ENCODE measurements around the gene GAST. TPM values are rescaled to one million over a fixed set of nuclear protein-coding genes. Genes with fewer than 3 reads are reported as not detected.

The GAST gene
- total and polyA plus RNA-seq, 9 of the 15 experiments (the other 6 are each of a cell fraction or from before 2014, with no cell fraction given): not detected

GRCh38 chr17:41678907-41679739, 33.0 kb upstream of the GAST start (continued):
- TF ChIP-seq ATF2 (CRISPR knock-in tag; IDR thresholded peaks at IDR 0.05): no peak
- 0 out of 2 replicates have a peak, but pooled peaks have one; percentile 22 for TF ChIP-seq SMAD4 (CRISPR knock-in tag; conservative IDR thresholded peaks at IDR 0.05)
- peak in 1 of 2 experiments; percentile 81; a peak in 2 of 4 replicates for TF ChIP-seq HDAC1 (IDR thresholded peaks at IDR 0.05)
- TF ChIP-seq TAF15 (IDR thresholded peaks at IDR 0.05; ENCODE audit: low read depth, low read length): no peak
- no peak for TF ChIP-seq MXI1 (IDR thresholded peaks at IDR 0.05; ENCODE audit: low read depth, low read length)
- TF ChIP-seq ZNF197 (CRISPR knock-in tag; IDR thresholded peaks at IDR 0.05; ENCODE audit: low read depth): no peak
- TF ChIP-seq ID3 (CRISPR knock-in tag; IDR thresholded peaks at IDR 0.05): no peak
- no peak for TF ChIP-seq ID3 (tag; IDR thresholded peaks at IDR 0.05)
- peak; percentile 38 for TF ChIP-seq HMGN3 (IDR thresholded peaks at IDR 0.05; ENCODE audit: borderline replicate concordance, extremely low read depth, insufficient read length, low read depth, low read length)
- TF ChIP-seq ZNF134 (CRISPR knock-in tag; conservative IDR thresholded peaks at IDR 0.05): no peak
- 0 out of 2 replicates have a peak, but pooled peaks have one; percentile 19 for TF ChIP-seq CREB1 (IDR thresholded peaks at IDR 0.05)
- 0 out of 2 replicates have a peak, but pooled peaks have one; percentile 13 for TF ChIP-seq CREB1 (CRISPR knock-in tag; IDR thresholded peaks at IDR 0.05)
- TF ChIP-seq CUX1 (CRISPR knock-in tag; IDR thresholded peaks at IDR 0.05): peak; percentile 76; the same call in 1 of the 2 replicates
- TF ChIP-seq ZNF57 (CRISPR knock-in tag; IDR thresholded peaks at IDR 0.05): no peak
- TF ChIP-seq FOXK1 (CRISPR knock-in tag; IDR thresholded peaks at IDR 0.05; ENCODE audit: borderline replicate concordance): 0 out of 2 replicates have a peak, but pooled peaks have one; percentile 11
- TF ChIP-seq ZNF77 (CRISPR knock-in tag; IDR thresholded peaks at IDR 0.05): no peak
- peak; percentile 65 for TF ChIP-seq NFE2 (IDR thresholded peaks at IDR 0.05; ENCODE audit: low read depth)
- no peak for TF ChIP-seq NR4A1 (CRISPR knock-in tag; IDR thresholded peaks at IDR 0.05)
- no peak; the same call in 1 of the 2 replicates for TF ChIP-seq NR4A1 (tag; IDR thresholded peaks at IDR 0.05)
- peak; percentile 67 for TF ChIP-seq ATF3 (IDR thresholded peaks at IDR 0.05)
- TF ChIP-seq ATF3 (CRISPR knock-in tag; conservative IDR thresholded peaks at IDR 0.05): no peak
